HEK293 (cell line): Measurements from ENCODE around the gene SPATS1.
A peak's percentile ranks its signal among the peaks of the same experiment; 100 is the strongest.

Experiments used
- CTCF ChIA-PET: fragments of 350-600 bp; formaldehyde crosslinking; extraction: SDS; loops from one replicate; lab custom pipeline; 2021; ENCODE audit warnings: antibody characterized with exemption; lab: Yijun Ruan, JAX
- POLR2A ChIA-PET: fragments of 300-600 bp; formaldehyde crosslinking; extraction: SDS; loops from one replicate; lab custom pipeline; 2020; ENCODE audit warnings: antibody characterized with exemption, inconsistent platforms; lab: Yijun Ruan, JAX
- H3K27ac ChIP-seq: fragments of 200-500 bp; sonication (Bioruptor generic); 2 replicates; pipeline ENCODE4 v1.5.1; 2014; ENCODE audit warnings: low read depth, low read length, control low read depth, inconsistent platforms; ENCODE audit errors: extremely low read depth
- H3K36me3 ChIP-seq, 2 experiments: fragments of 200-500 bp in 1 of 2; sonication (Bioruptor generic) in 1 of 2; 1 replicate in 1 of 2; 2 replicates in 1 of 2; pipeline ENCODE4 v1.5.1; 2014 to 2017; ENCODE audit warnings: inconsistent platforms in 2 of 2, low read length in 2 of 2; ENCODE audit not compliant: control insufficient read depth in 2 of 2, insufficient read depth in 1 of 2
- H3K4me1 ChIP-seq: fragments of 200-500 bp; sonication (Bioruptor generic); 2 replicates; pipeline ENCODE4 v1.5.1; 2014; ENCODE audit warnings: mild to moderate bottlenecking, low read length, inconsistent platforms; ENCODE audit not compliant: control insufficient read depth, insufficient read depth
- H3K4me3 ChIP-seq: 2 replicates; pipeline ENCODE4 v1.5.1; 2011; ENCODE audit warnings: low read depth, mild to moderate bottlenecking, control low read depth, low read length, moderate library complexity
- H3K9me3 ChIP-seq: fragments of 200-500 bp; sonication (Bioruptor generic); 2 replicates; pipeline ENCODE4 v1.5.1; 2014; ENCODE audit warnings: low read depth, low read length, inconsistent platforms; ENCODE audit not compliant: control insufficient read depth, insufficient read depth
- BCL11A ChIP-seq: fragments of 450-650 bp; formaldehyde crosslinking; IDR thresholded peaks from 2 replicates; pipeline ENCODE4 v1.5.1; 2016; ENCODE audit warnings: low read depth, missing biosample characterization, missing genetic modification characterization
- CTCF ChIP-seq: fragments of 450-650 bp; formaldehyde crosslinking; IDR thresholded peaks from 2 replicates; pipeline ENCODE4 v1.5.1; 2016; ENCODE audit warnings: missing biosample characterization, missing genetic modification characterization
- GLI2 ChIP-seq: fragments of 450-650 bp; formaldehyde crosslinking; IDR thresholded peaks from 2 replicates; pipeline ENCODE4; 2017; ENCODE audit warnings: missing biosample characterization, missing genetic modification characterization, low read depth, borderline replicate concordance
- HOXD13 ChIP-seq: sonication (generic); formaldehyde crosslinking; IDR thresholded peaks from 2 replicates; pipeline ENCODE4 v1.8.0; 2022; ENCODE audit warnings: missing genetic modification reagents, borderline replicate concordance
- KLF16 ChIP-seq: fragments of 450-650 bp; formaldehyde crosslinking; IDR thresholded peaks from 2 replicates; pipeline ENCODE4 v1.5.1; 2017; ENCODE audit warnings: missing biosample characterization, missing genetic modification characterization
- MYNN ChIP-seq: fragments of 450-650 bp; formaldehyde crosslinking; IDR thresholded peaks from 2 replicates; pipeline ENCODE4 v1.5.1; 2016; ENCODE audit warnings: missing biosample characterization, missing genetic modification characterization, borderline replicate concordance
- WT1 ChIP-seq: fragments of 450-650 bp; formaldehyde crosslinking; IDR thresholded peaks from 2 replicates; pipeline ENCODE4 v1.5.1; 2016; ENCODE audit warnings: missing biosample characterization, missing genetic modification characterization
- YY1 ChIP-seq: fragments of 450-650 bp; formaldehyde crosslinking; IDR thresholded peaks from 2 replicates; pipeline ENCODE4 v1.5.1; 2018; ENCODE audit warnings: missing biosample characterization, missing genetic modification characterization
- ZNF132 ChIP-seq: fragments of 450-650 bp; formaldehyde crosslinking; IDR thresholded peaks from 2 replicates; pipeline ENCODE4 v1.5.1; 2017; ENCODE audit warnings: missing biosample characterization, missing genetic modification characterization, borderline replicate concordance
- ZNF148 ChIP-seq: fragments of 450-650 bp; formaldehyde crosslinking; IDR thresholded peaks from 2 replicates; pipeline ENCODE4 v1.5.0; 2017; ENCODE audit warnings: missing biosample characterization, missing genetic modification characterization, borderline replicate concordance
- ZNF18 ChIP-seq: fragments of 450-650 bp; formaldehyde crosslinking; IDR thresholded peaks from 2 replicates; pipeline ENCODE4 v1.5.1; 2016; ENCODE audit warnings: missing biosample characterization, missing genetic modification characterization
- ZNF223 ChIP-seq: fragments of 450-650 bp; formaldehyde crosslinking; IDR thresholded peaks from 2 replicates; pipeline ENCODE4 v1.5.1; 2016; ENCODE audit warnings: missing biosample characterization, missing genetic modification characterization
- ZNF311 ChIP-seq: fragments of 450-650 bp; formaldehyde crosslinking; IDR thresholded peaks from 2 replicates; pipeline ENCODE4 v1.5.1; 2017; ENCODE audit warnings: missing biosample characterization, missing genetic modification characterization, borderline replicate concordance
- ZNF362 ChIP-seq: fragments of 450-650 bp; formaldehyde crosslinking; IDR thresholded peaks from 2 replicates; pipeline ENCODE4 v1.5.1; 2016; ENCODE audit warnings: missing biosample characterization, missing genetic modification characterization
- ZNF518A ChIP-seq: fragments of 450-650 bp; formaldehyde crosslinking; conservative IDR thresholded peaks from 2 replicates; pipeline ENCODE4 v1.5.1; 2016; ENCODE audit warnings: low read depth, missing biosample characterization, missing genetic modification characterization
- ZNF521 ChIP-seq: fragments of 450-650 bp; formaldehyde crosslinking; IDR thresholded peaks from 2 replicates; pipeline ENCODE4 v1.5.1; 2017; ENCODE audit warnings: missing biosample characterization, mild to moderate bottlenecking, missing genetic modification characterization
- ZNF571 ChIP-seq: fragments of 450-650 bp; formaldehyde crosslinking; IDR thresholded peaks from 2 replicates; pipeline ENCODE4 v1.5.0; 2017; ENCODE audit warnings: missing biosample characterization, missing genetic modification characterization
- ZNF610 ChIP-seq: fragments of 450-650 bp; formaldehyde crosslinking; IDR thresholded peaks from 2 replicates; pipeline ENCODE4 v1.5.1; 2016; ENCODE audit warnings: missing biosample characterization, missing genetic modification characterization, borderline replicate concordance
- ZNF639 ChIP-seq: fragments of 450-650 bp; formaldehyde crosslinking; IDR thresholded peaks from 2 replicates; pipeline ENCODE4 v1.5.1; 2016; ENCODE audit warnings: missing biosample characterization, missing genetic modification characterization
- ZNF792 ChIP-seq: fragments of 450-650 bp; formaldehyde crosslinking; IDR thresholded peaks from 2 replicates; pipeline ENCODE4 v1.5.1; 2016; ENCODE audit warnings: missing biosample characterization, missing genetic modification characterization

Gene SPATS1

GRCh38 chr6:44312901-44313788 lies 29.3 kb upstream of the SPATS1 start, which contains the start of gene AARS2:
TSS of gene AARS2 (minus strand) at chr6:44313347. CDS start at chr6:44313323, 24 bp downstream.
- Histone ChIP-seq H3K9me3 (no peaks in the 10 kb centered on the region), H3K4me3 (peak within 1 kb of the TSS; percentile 69), H3K27ac (peak within 1 kb of the TSS; percentile 71; the same call in 1 of the 2 replicates), H3K4me1 (peaks cover 5% of the 10 kb centered on the region; the same call in 1 of the 2 replicates), H3K36me3 (peaks cover 12 to 40% of the 10 kb centered on the region in 2 experiments)
- CTCF ChIA-PET, result interaction anchor here (0.6 to 8.8 kb wide), 31 partner anchors 8 to 1197 kb away, joined by 3 to 89 read pairs (median 5); partner anchors contain the start of genes SLC35B2 and TMEM151B
- POLR2A ChIA-PET, result interaction anchor here (0.7 to 2.3 kb wide), 13 partner anchors 9 to 684 kb away, joined by 3 to 15 read pairs (median 5); partner anchors contain the start of genes CDC5L, GTPBP2, HSP90AB1 and SLC35B2
- TF ChIP-seq ZNF639 (tag by site-specific recombination), result peak; percentile 90
- no peak for TF ChIP-seq ZNF148 (tag by site-specific recombination)
- no peak for TF ChIP-seq ZNF18 (tag by site-specific recombination)
- TF ChIP-seq ZNF521, result no peak
- peak; percentile 83; the same call in 1 of the 2 replicates for TF ChIP-seq ZNF610 (tag by site-specific recombination)
- no peak for TF ChIP-seq ZNF362 (tag by site-specific recombination)
- no peak for TF ChIP-seq MYNN (tag by site-specific recombination)
- TF ChIP-seq ZNF792 (tag by site-specific recombination), result no peak
- peak; percentile 95 for TF ChIP-seq KLF16 (tag by site-specific recombination)
- TF ChIP-seq YY1 (tag by site-specific recombination), result peak; percentile 97
- no peak for TF ChIP-seq WT1 (tag by site-specific recombination)
- peak; percentile 98 for TF ChIP-seq CTCF (tag by site-specific recombination)
- peak; percentile 80 for TF ChIP-seq HOXD13 (CRISPR knock-in tag)
- no peak for TF ChIP-seq ZNF311
- no peak for TF ChIP-seq ZNF223 (tag by site-specific recombination)
- TF ChIP-seq ZNF132, result no peak
- no peak for TF ChIP-seq GLI2 (tag by site-specific recombination)
- TF ChIP-seq ZNF571 (tag by site-specific recombination), result no peak
- TF ChIP-seq ZNF518A (tag by site-specific recombination), result peak; percentile 57; the same call in 1 of the 2 replicates
- 0 out of 2 replicates have a peak, but pooled peaks have one; percentile 71 for TF ChIP-seq BCL11A (tag by site-specific recombination)
